DND-41 (cell line): ENCODE measurements around the gene MYLK.

Experiments
- EZH2 ChIP-seq: IDR thresholded peaks from 3 replicates; pipeline ENCODE4 v1.6.1; 2012; ENCODE audit warnings: borderline replicate concordance, low read depth, mild to moderate bottlenecking, moderate library complexity, low read length, inconsistent platforms; ENCODE audit not compliant: severe bottlenecking
- TF ChIP-seq, protein P1 (sequence below): IDR thresholded peaks from 2 replicates; pipeline ENCODE4 v1.5.1; 2012; ENCODE audit warnings: borderline replicate concordance, low read length, moderate library complexity, mild to moderate bottlenecking; ENCODE audit not compliant: poor library complexity, severe bottlenecking; ENCODE audit errors: extremely low read depth

DNA sequence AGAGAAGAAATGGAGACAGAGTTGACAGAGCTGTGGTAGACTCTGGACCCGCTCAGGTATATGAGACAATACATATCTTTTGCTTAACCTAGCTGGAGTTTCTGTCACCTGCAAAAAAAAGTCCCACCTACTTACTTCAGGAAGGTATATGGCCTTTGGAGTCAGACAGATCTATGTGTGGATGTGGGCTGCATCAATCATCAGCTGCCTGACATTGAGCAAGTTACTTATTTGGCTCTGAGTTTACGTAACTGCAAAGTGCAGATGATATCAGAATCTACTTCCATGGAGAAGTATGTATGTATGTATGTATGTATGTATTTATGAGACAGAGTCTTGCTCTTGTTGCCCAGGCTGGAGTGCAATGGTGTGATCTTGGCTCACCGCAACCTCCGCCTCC, 124.3 kb downstream of the MYLK start:
- TF ChIP-seq, protein P1, sequence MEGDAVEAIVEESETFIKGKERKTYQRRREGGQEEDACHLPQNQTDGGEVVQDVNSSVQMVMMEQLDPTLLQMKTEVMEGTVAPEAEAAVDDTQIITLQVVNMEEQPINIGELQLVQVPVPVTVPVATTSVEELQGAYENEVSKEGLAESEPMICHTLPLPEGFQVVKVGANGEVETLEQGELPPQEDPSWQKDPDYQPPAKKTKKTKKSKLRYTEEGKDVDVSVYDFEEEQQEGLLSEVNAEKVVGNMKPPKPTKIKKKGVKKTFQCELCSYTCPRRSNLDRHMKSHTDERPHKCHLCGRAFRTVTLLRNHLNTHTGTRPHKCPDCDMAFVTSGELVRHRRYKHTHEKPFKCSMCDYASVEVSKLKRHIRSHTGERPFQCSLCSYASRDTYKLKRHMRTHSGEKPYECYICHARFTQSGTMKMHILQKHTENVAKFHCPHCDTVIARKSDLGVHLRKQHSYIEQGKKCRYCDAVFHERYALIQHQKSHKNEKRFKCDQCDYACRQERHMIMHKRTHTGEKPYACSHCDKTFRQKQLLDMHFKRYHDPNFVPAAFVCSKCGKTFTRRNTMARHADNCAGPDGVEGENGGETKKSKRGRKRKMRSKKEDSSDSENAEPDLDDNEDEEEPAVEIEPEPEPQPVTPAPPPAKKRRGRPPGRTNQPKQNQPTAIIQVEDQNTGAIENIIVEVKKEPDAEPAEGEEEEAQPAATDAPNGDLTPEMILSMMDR, result no peak
- no peak for TF ChIP-seq EZH2
